ENCODE data around the gene MOGAT2. TPM values are rescaled to one million over a fixed set of nuclear protein-coding genes. Genes with fewer than 3 reads are reported as not detected.

Gene MOGAT2
- total and polyA plus RNA-seq, 8 donors = not detected

- Histone ChIP-seq H3K4me1 (peaks cover 13 to 58% of the 10 kb centered on the region in 2 donors), H3K27me3 (peaks cover 4 to 28% of the 10 kb centered on the region in 2 donors), H3K36me3 (no peaks in the 10 kb centered on the region), H3K4me3 (no peak overlapping the region), H3K9me3 (no peaks in the 10 kb centered on the region), H3K27ac (no peak overlapping the region)
- TF ChIP-seq CTCF (IDR thresholded peaks at IDR 0.05) = no peak
- DNase-seq = no peak
- no peak for ATAC-seq
- intact Hi-C loops (cut with DNase I) = no loop called here
Observed at GRCh38 chr11:75765116-75765515, 47.5 kb downstream of the MOGAT2 start.

GRCh38 chr11:75766443-75767227 is 49.0 kb downstream of the MOGAT2 start:
- ATAC-seq = no peak
- Histone ChIP-seq H3K27ac (no peak overlapping the region), H3K4me1 (peaks cover 13 to 61% of the 10 kb centered on the region in 2 donors), H3K4me3 (no peak overlapping the region), H3K9me3 (no peaks in the 10 kb centered on the region), H3K27me3 (peaks cover 4 to 28% of the 10 kb centered on the region in 2 donors), H3K36me3 (no peaks in the 10 kb centered on the region)
- no peak for TF ChIP-seq CTCF (IDR thresholded peaks at IDR 0.05)
- DNase-seq = no peak
- intact Hi-C loops (cut with DNase I) = no loop called here

GRCh38 chr11:75767228-75767572 is 49.6 kb downstream of the MOGAT2 start:
- Histone ChIP-seq H3K9me3 (no peaks in the 10 kb centered on the region), H3K27me3 (peaks cover 4 to 28% of the 10 kb centered on the region in 2 donors), H3K36me3 (no peaks in the 10 kb centered on the region), H3K4me3 (no peak overlapping the region), H3K4me1 (peaks cover 13 to 61% of the 10 kb centered on the region in 2 donors), H3K27ac (no peak overlapping the region)
- intact Hi-C loops (cut with DNase I) = no loop called here
- TF ChIP-seq CTCF (IDR thresholded peaks at IDR 0.05) = no peak
- ATAC-seq (no peak), DNase-seq (no peak)

DNA sequence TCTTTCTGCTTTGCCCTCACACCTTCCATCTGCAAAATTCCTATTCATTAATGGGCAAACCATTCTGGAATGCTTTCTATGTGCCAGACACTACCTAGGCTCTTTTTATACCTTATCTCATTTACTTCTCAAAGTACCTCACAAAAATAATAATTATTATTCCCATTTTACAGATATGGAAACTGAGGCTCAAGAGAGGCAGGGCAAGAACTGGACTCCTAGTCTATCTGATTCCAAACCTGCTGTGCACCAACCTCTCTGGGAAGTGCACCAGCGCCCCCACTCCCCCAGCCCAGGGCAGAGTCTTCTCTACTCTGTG is 50.1 kb downstream of the MOGAT2 start:
- Histone ChIP-seq H3K9me3 (no peaks in the 10 kb centered on the region), H3K27me3 (peaks cover 4 to 28% of the 10 kb centered on the region in 2 donors), H3K36me3 (no peaks in the 10 kb centered on the region), H3K4me3 (peak overlapping the region in 1 of 2 donors; percentile 51), H3K27ac (no peak overlapping the region), H3K4me1 (peaks cover 13 to 61% of the 10 kb centered on the region in 2 donors)
- TF ChIP-seq CTCF (IDR thresholded peaks at IDR 0.05) = no peak
- no peak for ATAC-seq
- DNase-seq = no peak
- intact Hi-C loops (cut with DNase I) = no loop called here

GRCh38 chr11:75768112-75768908 is 50.7 kb downstream of the MOGAT2 start, which contains the start of gene DGAT2:
DGAT2 (plus strand) TSS chr11:75768778; CDS start chr11:75768992, 214 bp downstream.
- no peak for TF ChIP-seq CTCF (IDR thresholded peaks at IDR 0.05)
- Histone ChIP-seq H3K4me3 (peak within 1 kb of the TSS; percentile 43 to 51), H3K36me3 (no peaks in the 10 kb centered on the region), H3K9me3 (no peaks in the 10 kb centered on the region), H3K27ac (peak within 1 kb of the TSS in 1 of 2 donors; percentile 61), H3K4me1 (peaks cover 13 to 61% of the 10 kb centered on the region in 2 donors), H3K27me3 (peaks cover 4 to 28% of the 10 kb centered on the region in 2 donors)
- intact Hi-C loops (cut with DNase I) = no loop called here
- DNase-seq = peak; percentile 56 to 96 (median 78)
- ATAC-seq = peak; percentile 84
